ENCODE results near the gene PAK4.

Gene PAK4

DNA sequence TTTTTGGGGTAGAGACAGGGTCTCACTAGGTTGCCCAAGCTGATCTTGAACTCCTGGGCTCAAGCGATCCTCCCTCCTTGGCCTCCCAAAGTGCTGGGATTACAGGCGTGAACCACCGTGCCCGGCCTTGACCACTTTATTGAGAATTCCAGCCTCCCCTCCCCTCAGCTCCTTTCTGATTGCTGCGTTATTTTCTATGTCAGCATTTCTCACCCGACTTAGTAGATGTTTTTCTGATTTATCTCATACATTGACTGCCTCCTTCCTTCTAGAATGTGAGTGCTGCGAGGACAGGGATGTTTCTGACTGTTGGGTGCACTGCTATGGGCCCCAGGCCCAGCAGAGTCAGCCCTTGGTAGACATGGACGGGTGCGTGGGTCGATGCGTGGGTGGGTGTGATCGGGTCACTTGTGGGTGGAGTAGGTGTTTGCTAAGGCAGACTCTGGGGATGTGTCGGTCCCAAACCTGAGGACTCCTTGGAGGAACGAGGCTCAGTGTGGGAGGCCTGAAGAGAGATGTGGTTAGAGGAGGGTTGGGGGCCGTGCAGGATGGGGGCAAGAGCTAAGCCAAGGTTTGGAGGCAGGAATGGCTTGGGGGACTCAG, 37.0 kb downstream of the PAK4 start:
- Histone ChIP-seq H3K4me1 (ENCODE audit: control insufficient read depth in 1 of 2, insufficient read depth in 2 of 2, low read length in 2 of 2) (peaks cover 6 to 44% of the 10 kb centered on the region in 2 donors), H3K4me3 (ENCODE audit: low read depth in 1 of 2, low read length in 2 of 2) (no peak overlapping the region), H3K9me3 (ENCODE audit: control insufficient read depth in 1 of 2, low read length in 2 of 2) (no peaks in the 10 kb centered on the region), H3K36me3 (ENCODE audit: control insufficient read depth in 1 of 2, insufficient read depth in 2 of 2, low read length in 2 of 2) (peaks cover 0 to 4% of the 10 kb centered on the region in 2 donors), H3K27ac (ENCODE audit: low read length) (no peak overlapping the region), H3K27me3 (ENCODE audit: low read depth, low read length) (no peaks in the 10 kb centered on the region)

DNA sequence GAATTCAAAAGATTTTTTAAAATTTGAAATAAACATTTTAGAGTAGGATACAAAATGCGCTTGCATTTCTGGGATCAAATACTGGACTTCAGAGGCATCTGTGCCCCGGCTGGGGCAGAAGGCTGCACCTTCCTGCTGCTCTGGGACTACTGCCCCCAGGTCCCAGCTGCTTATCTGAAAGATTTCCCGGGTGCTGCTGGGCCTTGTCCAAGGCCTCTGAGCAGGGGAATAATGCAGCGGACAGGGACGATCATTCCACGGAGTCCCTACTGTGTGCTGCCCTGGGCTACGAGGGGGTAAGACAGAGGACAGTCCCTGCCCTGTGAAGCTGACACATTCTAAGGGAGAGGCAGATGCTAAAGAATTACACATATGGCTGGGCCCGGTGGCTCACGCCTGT, 38.0 kb downstream of the PAK4 start:
- peaks cover 5 to 33% of the 10 kb centered on the region in 2 donors for H3K4me1 ChIP-seq (ENCODE audit: control insufficient read depth in 1 of 2, insufficient read depth in 2 of 2, low read length in 2 of 2)
- peaks cover 0 to 4% of the 10 kb centered on the region in 2 donors for H3K36me3 ChIP-seq (ENCODE audit: control insufficient read depth in 1 of 2, insufficient read depth in 2 of 2, low read length in 2 of 2)
- H3K9me3 ChIP-seq (ENCODE audit: control insufficient read depth in 1 of 2, low read length in 2 of 2) = no peaks in the 10 kb centered on the region
- no peak overlapping the region for H3K4me3 ChIP-seq (ENCODE audit: low read depth in 1 of 2, low read length in 2 of 2)
- no peaks in the 10 kb centered on the region for H3K27me3 ChIP-seq (ENCODE audit: low read depth, low read length)
- H3K27ac ChIP-seq (ENCODE audit: low read length) = no peak overlapping the region

DNA sequence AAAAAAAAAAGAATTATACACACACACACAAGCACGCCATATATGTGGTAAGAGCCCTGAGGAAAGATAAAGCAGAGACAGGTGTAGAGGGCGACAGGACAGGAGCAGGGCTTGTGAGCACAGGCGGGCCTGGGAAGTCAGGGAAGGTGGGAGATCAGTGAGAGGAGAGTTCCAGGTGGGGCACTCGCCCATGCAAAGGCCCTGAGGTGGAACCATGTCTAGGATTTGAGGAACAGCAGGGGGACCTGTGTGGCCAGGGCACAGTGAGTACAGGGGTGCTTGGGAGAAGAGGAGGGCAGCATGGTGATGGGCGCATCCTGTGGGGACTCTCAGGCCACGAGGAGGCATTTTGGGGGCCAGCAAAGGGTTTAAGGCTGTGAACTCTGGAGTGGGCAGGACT, 38.7 kb downstream of the PAK4 start:
- H3K4me3 ChIP-seq (ENCODE audit: low read depth in 1 of 2, low read length in 2 of 2) = no peak overlapping the region
- H3K27me3 ChIP-seq (ENCODE audit: low read depth, low read length) = no peaks in the 10 kb centered on the region
- H3K27ac ChIP-seq (ENCODE audit: low read length) = no peak overlapping the region
- H3K9me3 ChIP-seq (ENCODE audit: control insufficient read depth in 1 of 2, low read length in 2 of 2) = no peaks in the 10 kb centered on the region
- H3K36me3 ChIP-seq (ENCODE audit: control insufficient read depth in 1 of 2, insufficient read depth in 2 of 2, low read length in 2 of 2) = peaks cover 0 to 4% of the 10 kb centered on the region in 2 donors
- peaks cover 3 to 32% of the 10 kb centered on the region in 2 donors for H3K4me1 ChIP-seq (ENCODE audit: control insufficient read depth in 1 of 2, insufficient read depth in 2 of 2, low read length in 2 of 2)

DNA sequence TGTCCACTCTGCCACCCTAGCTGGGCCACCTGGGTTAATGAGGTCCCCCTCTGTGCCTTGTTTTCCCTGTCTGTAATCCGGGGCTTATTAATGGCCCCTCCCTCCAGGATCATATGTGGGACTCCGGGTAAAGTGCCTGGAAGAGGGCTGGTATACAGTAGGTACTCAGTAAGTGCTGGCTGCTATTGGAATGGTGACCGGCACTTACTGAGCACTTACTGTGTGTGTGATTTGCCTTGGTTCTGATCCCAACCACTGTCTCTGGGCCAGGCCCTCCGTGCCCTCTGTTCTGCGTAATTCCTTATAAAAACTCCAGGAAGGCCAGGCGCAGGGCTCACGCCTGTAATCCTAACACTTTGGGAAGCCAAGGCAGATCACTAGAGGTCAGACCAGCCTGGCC, 40.3 kb downstream of the PAK4 start:
- Histone ChIP-seq H3K9me3 (ENCODE audit: control insufficient read depth in 1 of 2, low read length in 2 of 2) (no peaks in the 10 kb centered on the region), H3K36me3 (ENCODE audit: control insufficient read depth in 1 of 2, insufficient read depth in 2 of 2, low read length in 2 of 2) (peaks cover 0 to 13% of the 10 kb centered on the region in 2 donors), H3K27me3 (ENCODE audit: low read depth, low read length) (no peaks in the 10 kb centered on the region), H3K4me3 (ENCODE audit: low read depth in 1 of 2, low read length in 2 of 2) (no peak overlapping the region), H3K4me1 (ENCODE audit: control insufficient read depth in 1 of 2, insufficient read depth in 2 of 2, low read length in 2 of 2) (peaks cover 0 to 21% of the 10 kb centered on the region in 2 donors), H3K27ac (ENCODE audit: low read length) (no peak overlapping the region)

DNA sequence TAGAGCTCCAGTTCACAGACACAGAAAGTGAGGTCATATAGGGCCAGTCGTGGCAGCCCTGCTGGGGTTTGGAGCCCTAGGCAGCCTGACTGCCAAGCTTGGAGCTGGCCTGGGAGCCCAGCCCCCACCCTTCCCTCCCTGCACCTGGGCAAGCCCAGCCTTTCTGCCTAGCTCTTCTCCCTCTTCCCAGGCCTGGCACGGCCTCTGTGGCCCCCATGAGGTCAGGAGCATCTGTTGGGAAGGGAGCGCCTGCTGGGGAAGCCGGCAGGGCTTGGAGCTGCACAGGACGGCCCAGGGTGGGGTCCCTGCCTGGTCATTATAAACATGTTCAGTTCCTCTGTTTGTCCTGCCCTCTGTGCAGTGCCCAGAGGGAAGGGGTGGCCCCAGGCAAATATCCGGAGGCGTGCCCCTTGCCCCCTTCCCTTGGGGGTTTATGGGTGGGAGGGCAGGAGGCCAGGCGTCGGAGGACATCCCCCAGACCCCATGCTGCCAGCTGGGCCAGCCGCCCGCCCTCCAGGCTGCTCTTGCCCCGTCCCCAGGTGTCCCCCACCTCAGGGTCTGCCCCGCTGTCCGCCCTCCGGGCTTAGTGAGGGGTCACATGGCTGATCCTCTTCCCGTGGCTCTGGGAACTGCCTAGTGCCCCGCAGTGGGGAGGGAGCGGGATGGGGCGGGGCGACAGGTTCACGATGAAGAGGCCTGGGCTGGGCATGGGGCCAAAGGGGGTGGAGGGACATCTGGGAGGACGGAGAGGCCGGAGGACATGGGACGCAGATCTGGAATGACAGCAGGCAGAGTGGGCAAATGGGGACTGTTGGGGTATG, 41.2 kb downstream of the PAK4 start:
- peaks cover 0 to 21% of the 10 kb centered on the region in 2 donors for H3K36me3 ChIP-seq (ENCODE audit: control insufficient read depth in 1 of 2, insufficient read depth in 2 of 2, low read length in 2 of 2)
- no peak overlapping the region for H3K27ac ChIP-seq (ENCODE audit: low read length)
- no peak overlapping the region for H3K4me3 ChIP-seq (ENCODE audit: low read depth in 1 of 2, low read length in 2 of 2)
- H3K27me3 ChIP-seq (ENCODE audit: low read depth, low read length) = no peaks in the 10 kb centered on the region
- peaks cover 0 to 16% of the 10 kb centered on the region in 2 donors for H3K4me1 ChIP-seq (ENCODE audit: control insufficient read depth in 1 of 2, insufficient read depth in 2 of 2, low read length in 2 of 2)
- H3K9me3 ChIP-seq (ENCODE audit: control insufficient read depth in 1 of 2, low read length in 2 of 2) = no peaks in the 10 kb centered on the region

DNA sequence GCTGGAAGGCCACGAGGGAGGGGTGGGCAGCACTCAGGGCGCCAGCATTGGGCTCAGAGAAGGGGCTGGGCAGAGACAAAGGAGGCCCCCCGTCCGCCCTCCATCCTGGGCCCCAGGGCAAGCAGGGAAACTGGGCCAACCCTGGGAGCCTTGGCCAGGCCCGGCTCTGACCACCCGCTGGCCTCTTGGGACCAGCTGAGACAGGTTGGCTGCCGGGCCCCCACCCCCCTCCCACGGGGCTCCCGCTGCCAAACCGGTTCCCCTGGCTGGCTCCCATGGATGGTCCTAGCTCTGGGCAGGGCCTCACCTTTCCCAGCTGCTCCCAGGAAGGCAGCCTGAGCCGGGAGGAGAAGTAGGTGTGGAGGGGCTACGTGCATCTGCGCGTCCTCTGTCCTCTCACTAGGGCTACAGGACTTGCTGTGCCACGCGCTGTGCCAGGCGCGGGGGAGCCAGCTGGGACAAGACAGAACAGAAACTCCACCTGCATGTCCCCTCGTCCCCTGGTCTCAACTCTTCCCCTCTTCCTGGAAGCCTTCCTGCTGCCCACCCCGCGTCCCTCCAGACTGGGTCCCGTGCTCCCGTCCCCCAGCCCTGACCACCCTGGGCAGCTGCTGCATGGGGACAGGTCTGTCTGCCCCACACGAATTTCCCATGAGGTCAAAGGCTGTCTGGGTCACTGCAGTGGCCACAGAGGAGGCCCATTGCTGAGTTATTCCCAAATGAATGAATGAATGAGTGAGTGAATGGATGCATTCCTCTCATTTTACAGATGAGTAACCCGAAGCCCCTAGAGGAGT, 42.1 kb downstream of the PAK4 start:
- H3K9me3 ChIP-seq (ENCODE audit: control insufficient read depth in 1 of 2, low read length in 2 of 2) = no peaks in the 10 kb centered on the region
- peaks cover 0 to 16% of the 10 kb centered on the region in 2 donors for H3K4me1 ChIP-seq (ENCODE audit: control insufficient read depth in 1 of 2, insufficient read depth in 2 of 2, low read length in 2 of 2)
- H3K27ac ChIP-seq (ENCODE audit: low read length) = no peak overlapping the region
- no peaks in the 10 kb centered on the region for H3K27me3 ChIP-seq (ENCODE audit: low read depth, low read length)
- H3K36me3 ChIP-seq (ENCODE audit: control insufficient read depth in 1 of 2, insufficient read depth in 2 of 2, low read length in 2 of 2) = peaks cover 0 to 26% of the 10 kb centered on the region in 2 donors
- no peak overlapping the region for H3K4me3 ChIP-seq (ENCODE audit: low read depth in 1 of 2, low read length in 2 of 2)

DNA sequence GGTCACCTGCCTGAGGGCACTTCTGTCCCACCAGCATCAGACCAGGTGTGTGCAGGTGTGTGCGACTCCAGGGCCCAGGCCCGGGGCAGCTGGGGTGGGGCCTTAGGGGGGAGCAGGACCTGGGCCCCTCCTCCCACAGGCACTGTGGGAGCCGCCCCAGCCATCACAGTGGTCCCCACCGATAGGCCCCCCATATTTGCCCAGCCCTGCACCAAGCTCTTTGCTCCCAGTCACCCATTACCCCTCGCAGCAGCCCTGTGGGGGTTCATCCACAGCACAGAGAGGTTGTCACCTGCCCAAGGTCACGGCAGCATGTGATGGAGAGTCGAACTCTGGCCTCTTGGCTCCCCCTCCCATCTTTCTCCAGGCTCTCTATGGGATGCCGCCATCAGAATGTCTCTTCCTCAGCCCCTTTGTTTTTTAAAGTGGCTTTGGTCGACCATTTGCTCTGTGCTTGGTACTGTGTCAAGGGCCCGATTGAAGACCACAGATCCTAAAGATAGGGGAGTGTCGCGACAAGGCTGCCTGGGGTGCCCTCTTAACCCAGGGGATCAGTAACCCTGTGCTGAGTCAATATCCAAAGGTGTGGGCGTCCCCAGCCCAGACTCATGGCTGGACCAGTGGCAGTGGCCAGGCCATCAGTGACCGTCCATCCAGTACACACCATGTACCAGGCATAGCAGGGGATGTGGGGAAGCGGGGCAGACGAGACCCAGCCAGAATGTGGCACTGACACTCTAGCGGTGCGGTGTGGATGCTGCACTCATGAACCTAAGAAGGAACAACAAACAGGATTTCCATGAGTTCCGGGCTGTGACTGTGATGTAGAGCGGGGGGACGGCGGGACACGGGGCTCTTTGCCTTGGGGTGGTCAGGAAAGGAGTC, 42.9 kb downstream of the PAK4 start:
- Histone ChIP-seq H3K4me1 (ENCODE audit: control insufficient read depth in 1 of 2, insufficient read depth in 2 of 2, low read length in 2 of 2) (peaks cover 0 to 16% of the 10 kb centered on the region in 2 donors), H3K27me3 (ENCODE audit: low read depth, low read length) (no peaks in the 10 kb centered on the region), H3K36me3 (ENCODE audit: control insufficient read depth in 1 of 2, insufficient read depth in 2 of 2, low read length in 2 of 2) (peaks cover 0 to 34% of the 10 kb centered on the region in 2 donors), H3K27ac (ENCODE audit: low read length) (no peak overlapping the region), H3K9me3 (ENCODE audit: control insufficient read depth in 1 of 2, low read length in 2 of 2) (no peaks in the 10 kb centered on the region), H3K4me3 (ENCODE audit: low read depth in 1 of 2, low read length in 2 of 2) (no peak overlapping the region)

DNA sequence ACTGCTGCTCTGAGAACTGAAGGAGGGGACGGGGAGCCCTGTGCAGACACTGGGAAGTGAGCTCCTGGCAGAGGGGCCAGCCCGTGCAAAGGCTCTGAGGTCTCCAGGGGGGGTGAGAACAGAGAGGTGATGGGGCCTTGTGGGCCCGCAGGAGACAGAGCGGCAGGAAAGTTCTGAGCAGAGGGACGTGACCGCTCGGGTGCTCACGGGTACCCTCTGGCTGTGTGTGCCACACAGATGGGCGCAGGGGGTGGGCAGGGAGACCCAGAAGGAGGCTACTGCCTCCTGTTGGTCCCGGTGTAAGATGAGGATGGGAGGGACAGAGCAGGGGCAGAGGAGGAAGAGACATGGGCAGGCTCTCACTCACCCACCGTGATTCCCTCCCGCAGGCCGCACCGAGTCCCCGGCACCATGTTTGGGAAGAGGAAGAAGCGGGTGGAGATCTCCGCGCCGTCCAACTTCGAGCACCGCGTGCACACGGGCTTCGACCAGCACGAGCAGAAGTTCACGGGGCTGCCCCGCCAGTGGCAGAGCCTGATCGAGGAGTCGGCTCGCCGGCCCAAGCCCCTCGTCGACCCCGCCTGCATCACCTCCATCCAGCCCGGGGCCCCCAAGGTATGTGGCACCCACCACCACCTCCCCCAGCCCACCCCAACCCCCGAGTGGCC, 43.7 kb downstream of the PAK4 start:
- peaks cover 0 to 40% of the 10 kb centered on the region in 2 donors for H3K36me3 ChIP-seq (ENCODE audit: control insufficient read depth in 1 of 2, insufficient read depth in 2 of 2, low read length in 2 of 2)
- no peak overlapping the region for H3K27ac ChIP-seq (ENCODE audit: low read length)
- no peak overlapping the region for H3K4me3 ChIP-seq (ENCODE audit: low read depth in 1 of 2, low read length in 2 of 2)
- peaks cover 0 to 16% of the 10 kb centered on the region in 2 donors for H3K4me1 ChIP-seq (ENCODE audit: control insufficient read depth in 1 of 2, insufficient read depth in 2 of 2, low read length in 2 of 2)
- no peaks in the 10 kb centered on the region for H3K9me3 ChIP-seq (ENCODE audit: control insufficient read depth in 1 of 2, low read length in 2 of 2)
- H3K27me3 ChIP-seq (ENCODE audit: low read depth, low read length) = no peaks in the 10 kb centered on the region

DNA sequence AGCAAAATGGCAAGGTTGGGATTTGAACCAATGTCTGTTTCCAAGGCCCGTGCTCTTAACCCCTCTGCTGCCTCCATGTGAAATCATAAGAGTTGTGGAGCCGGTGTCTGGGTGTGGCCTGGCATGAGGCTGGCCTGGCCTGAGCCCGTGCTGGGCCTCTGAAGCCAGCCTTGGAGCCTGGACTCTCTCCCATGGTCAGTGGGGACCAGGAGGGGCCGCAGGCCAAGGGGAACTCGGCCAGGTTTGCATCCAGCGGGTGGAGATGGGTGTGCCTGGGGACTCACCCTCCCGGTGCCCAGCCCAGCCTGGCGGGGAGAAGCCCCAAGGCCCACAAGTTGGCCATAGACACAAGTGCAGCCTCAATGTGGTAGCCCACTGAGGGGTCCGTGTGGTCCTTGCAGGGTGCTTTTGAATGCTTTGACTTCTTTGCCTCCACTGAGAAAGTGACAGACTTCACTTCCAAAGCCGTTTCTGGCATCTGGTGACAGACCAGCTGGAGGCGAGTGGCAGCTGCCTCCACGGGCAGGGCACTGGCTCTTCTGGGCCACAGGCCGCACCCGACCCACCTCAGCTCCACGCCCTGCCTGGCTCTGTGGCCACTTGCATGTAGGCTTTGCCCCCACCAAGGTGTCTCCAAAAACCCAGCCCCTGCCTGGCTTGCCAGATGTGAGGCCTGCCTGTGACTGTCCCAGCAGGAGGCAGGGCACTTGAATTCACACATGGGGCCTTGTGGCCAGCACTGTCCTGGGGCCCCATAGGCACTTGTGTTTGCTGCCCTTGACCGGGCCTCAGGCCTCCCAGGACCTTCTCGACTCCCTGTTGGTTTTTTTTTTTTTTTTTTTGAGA, 45.0 kb downstream of the PAK4 start:
- peaks cover 0 to 16% of the 10 kb centered on the region in 2 donors for H3K4me1 ChIP-seq (ENCODE audit: control insufficient read depth in 1 of 2, insufficient read depth in 2 of 2, low read length in 2 of 2)
- no peaks in the 10 kb centered on the region for H3K27me3 ChIP-seq (ENCODE audit: low read depth, low read length)
- H3K27ac ChIP-seq (ENCODE audit: low read length) = no peak overlapping the region
- H3K36me3 ChIP-seq (ENCODE audit: control insufficient read depth in 1 of 2, insufficient read depth in 2 of 2, low read length in 2 of 2) = peaks cover 0 to 54% of the 10 kb centered on the region in 2 donors
- H3K4me3 ChIP-seq (ENCODE audit: low read depth in 1 of 2, low read length in 2 of 2) = no peak overlapping the region
- no peaks in the 10 kb centered on the region for H3K9me3 ChIP-seq (ENCODE audit: control insufficient read depth in 1 of 2, low read length in 2 of 2)
